NCI-H510A (cell line): Measurements from ENCODE around the gene DENND6A.
"Not testable (repeated sequence)": the region's sequence is repeated elsewhere in the genome, so short reads cannot be mapped to it uniquely, and the experiment has no call there.

Experiments used
- DNase-seq: peaks from one replicate; lab custom pipeline; 2025; lab: John Stamatoyannopoulos, UW

Gene DENND6A

DNA sequence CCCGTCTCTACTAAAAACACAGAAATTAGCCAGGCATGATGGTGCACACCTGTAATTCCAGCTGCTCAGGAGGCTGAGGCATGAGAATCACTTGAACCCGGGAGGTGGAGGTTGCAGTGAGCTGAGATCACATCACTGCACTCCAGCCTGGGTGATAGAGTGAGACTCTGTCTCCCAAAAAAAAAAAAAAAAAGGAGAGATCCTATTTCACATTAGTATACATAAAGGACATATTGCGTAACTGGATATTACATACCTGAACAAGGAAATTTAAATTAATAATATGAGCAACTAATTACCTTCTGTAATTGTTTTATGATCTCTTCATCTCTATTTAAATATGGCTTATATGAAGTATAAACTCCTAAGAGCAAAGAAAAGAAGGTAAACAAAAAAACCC lies 58.6 kb downstream of the DENND6A start:
- not testable (repeated sequence) for DNase-seq

DNA sequence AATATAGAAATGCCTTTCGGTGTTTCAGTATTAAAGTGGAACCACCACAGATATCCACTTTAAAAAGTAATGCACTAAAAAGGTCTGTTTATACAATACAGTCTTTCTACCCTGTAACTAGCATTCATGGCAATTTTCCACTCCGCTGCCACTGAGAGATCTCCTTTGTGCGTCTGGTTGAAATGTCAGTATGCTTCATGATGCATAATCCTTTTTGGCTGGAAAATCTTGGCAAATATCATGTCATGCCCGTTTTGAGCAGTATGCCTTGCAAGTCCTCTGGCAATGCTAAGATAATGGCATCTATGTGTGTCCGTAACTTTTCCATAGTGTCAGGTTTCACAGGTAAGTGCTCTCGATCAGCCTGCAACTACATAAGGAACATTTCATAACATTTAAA lies 64.9 kb downstream of the DENND6A start:
- DNase-seq = no peak

DNA sequence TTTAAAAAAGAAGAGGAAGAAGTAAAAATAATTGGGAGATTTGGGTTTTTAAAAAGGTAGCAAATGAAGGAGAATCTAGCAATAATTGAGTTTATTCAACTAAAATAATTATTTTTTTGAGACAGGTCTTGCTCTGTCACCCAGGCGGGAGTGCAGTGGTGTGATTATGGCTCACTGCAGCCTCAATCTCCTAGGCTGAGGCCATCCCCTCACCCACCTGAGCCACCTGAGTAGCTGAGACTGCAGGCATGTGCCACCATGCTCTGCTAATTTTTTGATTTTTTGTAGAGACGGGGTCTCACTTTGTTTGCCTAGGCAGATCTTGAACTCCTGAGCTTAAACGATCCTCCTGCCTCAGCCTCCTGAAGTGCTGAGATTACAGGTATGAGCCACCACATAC lies 68.1 kb downstream of the DENND6A start:
- no peak for DNase-seq

DNA sequence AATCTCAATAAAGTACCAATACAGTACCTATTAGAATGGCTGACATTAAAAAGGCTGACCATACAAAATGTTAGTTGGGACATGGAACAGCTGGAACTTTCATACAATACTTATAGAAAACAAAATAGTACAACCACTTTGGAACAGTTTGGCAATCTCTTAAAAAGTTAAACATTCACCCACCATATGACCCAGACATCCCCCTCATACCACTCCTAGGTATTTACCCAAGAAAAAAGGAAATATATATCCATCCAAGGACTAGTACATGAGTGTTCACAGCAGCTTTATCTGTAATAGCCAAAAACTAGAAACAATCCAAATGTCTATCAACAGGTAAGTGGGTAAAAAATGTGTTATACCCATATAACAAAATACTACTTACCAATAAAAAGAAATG lies 70.5 kb downstream of the DENND6A start:
- no peak for DNase-seq

DNA sequence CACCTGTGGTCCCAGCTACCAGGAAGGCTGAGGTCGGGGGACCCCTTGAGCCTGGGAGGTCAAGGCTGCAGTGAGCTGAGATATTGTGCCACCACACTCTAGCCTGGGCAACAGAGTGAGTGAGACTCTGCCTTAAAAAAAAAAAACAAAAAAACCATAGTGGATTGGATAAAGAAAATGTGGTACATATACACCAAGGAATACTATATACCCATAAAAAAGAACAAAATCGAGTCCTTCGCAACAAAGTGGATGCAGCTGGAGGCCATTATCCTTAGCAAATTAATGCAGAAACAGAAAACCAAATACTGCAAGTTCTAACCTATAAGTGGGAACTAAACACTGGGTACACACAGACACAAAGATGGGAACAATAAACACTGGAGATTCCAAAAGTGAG lies 75.1 kb downstream of the DENND6A start:
- no peak for DNase-seq

DNA sequence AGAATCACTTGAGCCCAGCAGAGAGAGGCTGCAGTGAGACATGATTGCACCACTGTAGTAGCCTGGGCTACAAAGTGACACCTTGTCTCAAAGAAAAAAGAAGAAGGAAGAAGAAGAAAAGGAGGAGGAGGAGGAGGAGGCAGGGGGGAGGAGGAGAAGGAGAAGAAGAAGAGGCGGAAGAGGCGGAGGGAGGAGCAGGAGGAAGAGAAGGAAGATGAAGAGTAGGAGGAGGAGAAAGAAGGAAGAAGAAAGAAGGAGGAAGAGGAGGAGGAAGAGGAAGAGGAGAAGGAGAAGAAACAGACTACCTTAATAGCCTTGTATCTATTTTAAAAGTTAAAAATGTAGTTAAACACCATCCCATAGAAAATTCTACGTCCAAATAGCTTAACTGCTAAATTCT lies 76.6 kb downstream of the DENND6A start:
- DNase-seq = no peak

DNA sequence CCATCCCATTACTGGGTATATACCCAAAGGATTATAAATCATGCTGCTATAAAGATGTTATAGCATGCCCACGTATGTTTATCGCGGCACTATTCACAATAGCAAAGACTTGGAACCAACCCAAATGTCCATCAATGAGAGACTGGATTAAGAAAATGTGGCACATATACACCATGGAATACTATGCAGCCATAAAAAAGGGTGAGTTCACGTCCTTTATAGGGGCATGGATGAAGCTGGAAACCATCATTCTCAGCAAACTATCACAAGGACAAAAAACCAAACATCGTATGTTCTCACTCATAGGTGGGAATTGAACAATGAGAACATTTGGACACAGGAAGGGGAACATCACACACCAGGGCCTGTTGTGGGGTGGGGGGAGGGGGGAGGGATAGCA lies 81.0 kb downstream of the DENND6A start:
- not testable (repeated sequence) for DNase-seq

DNA sequence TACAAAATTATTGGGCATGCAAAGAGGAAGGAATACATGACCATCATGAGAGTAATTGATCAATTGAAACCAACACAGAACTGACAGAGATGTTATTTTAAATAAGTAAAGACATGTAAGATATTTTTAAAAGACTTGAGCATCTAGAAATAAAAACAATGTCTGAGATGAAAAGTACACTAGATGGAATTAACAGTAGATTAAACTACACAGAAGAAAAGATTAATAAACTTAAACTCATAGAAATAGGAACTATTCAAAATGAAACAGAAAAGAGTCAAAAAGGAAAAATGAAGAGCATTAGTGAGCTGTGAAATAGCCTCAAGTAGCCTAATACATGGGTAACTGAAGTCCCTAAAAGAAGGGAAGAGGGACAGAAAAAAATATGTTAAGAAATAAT lies 87.2 kb downstream of the DENND6A start:
- no peak for DNase-seq

DNA sequence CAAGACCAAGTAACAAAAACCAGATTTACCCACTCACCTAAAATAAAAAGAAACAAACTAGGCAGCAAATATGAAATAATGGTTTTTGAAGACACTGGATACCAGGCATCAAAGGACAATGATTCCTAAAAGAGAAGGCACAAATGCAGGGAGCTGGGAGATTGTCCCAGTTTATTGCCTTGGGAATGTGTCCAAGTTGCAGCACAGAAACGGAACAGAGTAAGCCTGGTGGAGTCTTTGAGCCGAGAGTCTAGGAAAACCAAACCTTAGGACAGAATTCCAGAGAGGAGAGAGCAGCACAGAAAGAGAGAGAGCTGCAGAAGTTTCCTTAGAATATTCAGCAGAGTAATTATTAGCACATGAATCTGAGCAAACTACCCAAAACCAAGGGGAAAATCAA lies 87.9 kb downstream of the DENND6A start:
- DNase-seq = no peak

DNA sequence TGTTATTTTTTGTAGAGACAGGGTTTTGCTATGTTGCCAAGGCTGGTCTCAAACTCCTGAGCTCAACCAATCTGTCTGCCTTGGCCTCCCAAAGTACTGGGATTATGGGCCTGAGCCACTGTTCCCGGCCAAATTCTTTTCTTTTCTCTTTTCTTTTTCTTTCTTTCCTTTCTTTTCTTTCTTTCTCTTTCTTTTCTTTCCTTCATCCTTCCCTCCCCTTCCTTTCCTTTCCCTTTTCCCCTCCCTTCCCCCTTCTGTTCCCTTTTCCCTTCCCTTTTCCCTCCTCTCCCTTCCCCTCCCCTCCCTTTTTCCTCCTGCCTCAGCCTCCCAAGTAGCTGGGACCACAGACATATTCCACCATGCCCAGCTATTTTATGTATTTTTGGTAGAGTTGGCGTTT lies 92.7 kb downstream of the DENND6A start:
- no peak for DNase-seq

DNA sequence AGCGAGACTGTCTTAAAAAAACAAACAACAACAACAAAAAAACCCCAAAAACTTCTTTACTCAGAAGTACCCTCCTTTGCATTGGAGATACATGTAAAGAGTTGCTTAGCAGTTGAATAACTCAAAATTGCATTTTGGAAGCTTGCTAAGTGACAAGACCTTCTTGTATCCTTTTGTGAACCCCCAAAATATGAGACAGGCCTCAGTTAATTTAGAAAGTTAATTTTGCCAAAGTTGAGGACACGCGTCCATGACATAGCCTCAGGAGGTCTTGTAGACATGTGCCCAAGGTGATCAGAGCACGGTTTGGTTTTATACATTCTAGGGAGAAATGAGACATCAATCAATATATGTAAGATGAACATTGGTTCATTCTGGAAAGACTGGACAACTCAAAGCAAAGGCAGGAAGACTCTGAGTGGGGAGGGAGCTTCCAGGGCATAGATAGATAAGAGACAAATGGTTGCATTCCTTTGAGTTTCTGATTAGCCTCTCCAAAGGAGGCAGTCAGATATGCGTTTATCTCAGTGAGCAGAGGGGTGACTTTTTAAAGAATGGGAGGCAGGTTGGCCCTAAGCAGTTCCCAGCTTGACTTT lies 94.0 kb downstream of the DENND6A start:
- DNase-seq = no peak

DNA sequence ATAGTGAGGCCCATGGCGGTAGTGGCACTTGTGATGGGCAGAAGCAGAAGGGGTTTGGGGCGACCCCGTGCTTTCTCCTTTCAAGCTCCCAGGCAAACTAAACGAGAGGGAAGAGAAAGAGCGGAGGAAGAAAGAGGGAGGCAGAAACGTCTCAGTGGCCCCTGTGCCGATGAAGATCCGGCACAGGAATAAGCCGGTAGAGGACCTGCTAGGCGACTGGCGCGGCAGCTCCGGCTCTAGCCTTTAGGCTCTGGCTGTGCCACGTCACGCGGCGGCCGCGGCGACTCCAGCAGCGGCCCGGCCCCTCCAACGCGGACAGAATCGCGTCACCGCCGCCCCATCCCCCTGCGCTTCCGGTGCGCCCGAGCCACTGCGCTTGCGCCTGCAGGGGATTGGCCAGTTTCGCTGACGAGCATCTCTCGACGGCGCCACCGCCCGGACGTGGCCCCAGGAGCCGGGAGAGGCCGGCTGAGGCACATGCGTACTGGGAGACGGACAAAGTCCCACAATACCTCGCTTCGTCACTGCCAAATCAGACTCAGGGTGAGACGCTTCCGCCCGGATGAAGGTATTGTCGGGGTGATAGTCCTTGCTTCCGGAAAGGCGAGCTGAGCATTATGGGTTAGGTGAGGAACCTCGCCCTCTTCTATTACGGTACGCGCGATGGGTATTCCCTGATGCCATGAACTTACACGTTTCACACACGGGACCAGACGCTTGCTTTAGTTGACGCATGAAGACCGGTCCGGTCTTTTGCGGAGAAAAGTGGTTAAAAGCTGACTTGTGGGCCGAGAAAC lies 95.6 kb downstream of the DENND6A start, which contains the start of gene ARF4:
TSS of gene ARF4 (minus strand) at position 218 of the 797 bp plus-strand sequence. CDS start at position 14, 204 bp downstream.
- DNase-seq = peak; percentile 94

DNA sequence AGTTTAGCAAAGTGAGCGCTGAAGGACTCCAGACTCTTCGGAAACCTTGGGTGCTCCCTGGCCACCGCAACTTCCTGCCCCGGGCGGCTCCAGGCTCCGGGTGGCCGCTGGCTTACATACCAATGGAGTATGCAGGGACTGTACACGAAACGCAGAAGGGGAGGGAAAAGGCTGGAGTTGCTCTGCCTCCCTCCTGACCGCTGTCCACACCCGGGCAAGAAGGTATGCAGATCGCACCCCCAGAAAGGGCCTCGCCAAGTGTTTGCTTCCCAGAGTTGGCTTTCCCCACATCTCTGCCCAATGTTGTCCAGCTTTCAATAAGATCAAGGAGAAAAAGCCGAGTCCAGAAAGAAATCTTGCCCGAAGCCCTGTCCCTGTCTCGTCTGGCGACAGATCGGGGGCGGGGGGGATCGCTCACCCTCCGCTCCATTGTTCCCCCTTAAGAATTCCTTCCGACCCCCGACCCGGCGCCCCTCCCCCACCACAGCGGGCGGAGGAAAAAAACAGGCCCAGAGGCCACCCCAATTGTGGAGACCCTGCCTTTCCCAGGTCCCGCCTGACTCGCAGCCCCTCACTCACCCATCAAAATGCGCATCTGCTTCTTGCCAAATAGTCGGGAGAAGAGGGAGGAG lies 96.3 kb downstream of the DENND6A start:
- DNase-seq = peak; percentile 26

DNA sequence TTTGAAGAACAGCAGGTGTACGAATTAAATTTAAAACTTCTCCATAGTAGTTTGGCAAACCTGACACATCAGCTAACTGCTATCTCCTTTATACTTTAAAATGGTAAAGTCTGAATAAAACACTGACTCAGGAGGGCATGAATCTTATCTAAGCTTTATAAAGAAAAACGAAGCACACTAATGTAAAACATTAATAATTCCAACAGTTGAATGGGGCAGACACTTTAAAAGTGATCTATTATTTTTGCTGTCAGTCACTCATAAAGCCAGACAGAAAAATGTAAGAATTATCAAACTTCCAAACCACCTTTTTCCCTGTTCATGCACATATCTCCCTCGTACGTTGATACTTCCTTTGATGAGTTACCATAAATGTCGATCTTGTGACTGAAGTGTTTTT lies 98.3 kb downstream of the DENND6A start:
- DNase-seq = no peak

DNA sequence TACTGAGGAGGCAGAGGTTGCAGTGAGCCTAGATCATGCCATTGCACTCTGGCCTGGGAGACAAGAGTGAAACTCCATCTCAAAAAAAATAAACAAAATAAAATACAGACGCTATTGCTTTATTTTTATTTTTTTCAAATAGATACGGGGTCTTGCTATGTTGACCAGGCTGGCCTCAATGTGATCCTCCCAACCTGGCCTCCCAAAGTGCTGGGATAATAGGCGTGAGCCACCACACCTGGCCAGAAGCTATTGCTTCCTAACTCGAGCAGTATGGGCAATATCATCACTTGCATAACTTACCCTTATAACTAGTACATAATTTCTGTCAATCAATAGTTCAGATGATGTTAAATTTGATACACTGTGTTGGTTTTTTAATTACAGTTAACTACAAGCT lies 98.7 kb downstream of the DENND6A start:
- DNase-seq = no peak

DNA sequence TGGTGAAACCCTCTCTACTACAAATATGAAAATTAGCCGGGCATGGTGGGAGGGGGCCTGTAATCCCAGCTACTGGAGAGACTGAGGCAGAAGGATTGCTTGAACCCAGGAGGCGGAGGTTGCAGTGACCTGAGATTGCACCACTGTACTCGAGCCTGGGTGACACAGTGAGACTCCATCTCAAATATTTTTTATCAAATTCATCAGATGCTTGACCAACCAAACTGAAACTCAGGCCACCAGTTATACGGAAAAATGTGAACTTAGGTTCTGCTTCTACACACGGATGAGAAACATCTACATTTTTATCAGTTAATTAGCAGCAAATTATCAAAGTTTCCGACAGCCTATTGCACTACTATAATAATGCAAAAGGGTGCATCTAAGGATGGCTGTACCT lies 100.6 kb downstream of the DENND6A start:
- no peak for DNase-seq

DNA sequence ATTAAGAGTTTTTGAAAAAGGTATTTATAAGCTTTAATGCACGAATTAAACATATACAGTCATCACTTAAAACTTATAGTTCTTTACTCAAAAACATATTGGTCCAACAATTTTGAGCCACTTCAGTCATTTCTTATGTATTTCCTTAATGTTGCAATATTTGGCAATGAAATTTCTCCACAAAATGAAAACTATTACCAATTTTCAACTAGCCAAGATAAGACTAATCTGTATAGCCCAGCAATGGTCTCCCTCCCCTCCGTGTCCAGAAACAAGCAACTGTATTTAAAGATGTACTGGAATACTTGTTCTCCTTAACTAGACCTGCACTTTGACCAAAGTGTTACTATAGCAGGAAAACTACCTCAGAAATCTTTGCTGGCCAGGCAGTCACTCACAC lies 105.0 kb downstream of the DENND6A start:
- no peak for DNase-seq

DNA sequence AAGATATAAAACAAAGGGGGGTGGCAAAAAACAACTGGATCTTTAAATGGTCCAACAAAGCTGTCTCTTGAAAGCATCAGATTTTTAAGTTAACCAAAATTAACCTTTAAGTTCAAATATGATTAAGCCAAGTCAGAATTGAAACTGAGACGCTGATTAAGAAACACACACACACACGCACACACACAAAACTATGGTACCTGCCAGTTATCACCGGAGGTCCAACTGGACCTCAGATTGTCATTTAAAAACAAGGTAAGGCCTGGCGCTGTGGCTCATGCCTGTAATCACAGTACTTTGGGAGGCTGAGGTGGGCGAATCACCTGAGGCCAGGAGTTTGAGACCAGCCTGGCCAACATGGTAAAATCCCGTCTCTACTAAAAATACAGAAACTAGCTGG lies 106.1 kb downstream of the DENND6A start:
- DNase-seq = no peak

DNA sequence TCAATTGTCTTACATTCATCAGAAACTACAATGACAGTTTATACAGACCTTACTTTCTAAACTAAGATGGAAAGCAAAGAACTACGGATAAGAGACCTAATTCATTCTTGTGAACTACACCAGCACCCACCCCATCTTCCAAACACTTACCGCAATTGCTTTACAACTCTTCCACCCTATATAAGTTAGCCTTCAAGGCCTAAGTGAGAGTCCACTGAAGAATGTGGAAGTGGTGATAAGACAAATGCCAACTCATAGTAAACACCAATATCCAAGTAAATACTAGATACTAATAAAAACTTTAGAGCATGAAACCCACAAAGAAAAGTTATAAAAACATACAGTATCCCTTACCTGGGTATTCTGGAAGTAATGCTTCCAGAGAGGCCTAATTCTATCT lies 109.3 kb downstream of the DENND6A start:
- DNase-seq = no peak

DNA sequence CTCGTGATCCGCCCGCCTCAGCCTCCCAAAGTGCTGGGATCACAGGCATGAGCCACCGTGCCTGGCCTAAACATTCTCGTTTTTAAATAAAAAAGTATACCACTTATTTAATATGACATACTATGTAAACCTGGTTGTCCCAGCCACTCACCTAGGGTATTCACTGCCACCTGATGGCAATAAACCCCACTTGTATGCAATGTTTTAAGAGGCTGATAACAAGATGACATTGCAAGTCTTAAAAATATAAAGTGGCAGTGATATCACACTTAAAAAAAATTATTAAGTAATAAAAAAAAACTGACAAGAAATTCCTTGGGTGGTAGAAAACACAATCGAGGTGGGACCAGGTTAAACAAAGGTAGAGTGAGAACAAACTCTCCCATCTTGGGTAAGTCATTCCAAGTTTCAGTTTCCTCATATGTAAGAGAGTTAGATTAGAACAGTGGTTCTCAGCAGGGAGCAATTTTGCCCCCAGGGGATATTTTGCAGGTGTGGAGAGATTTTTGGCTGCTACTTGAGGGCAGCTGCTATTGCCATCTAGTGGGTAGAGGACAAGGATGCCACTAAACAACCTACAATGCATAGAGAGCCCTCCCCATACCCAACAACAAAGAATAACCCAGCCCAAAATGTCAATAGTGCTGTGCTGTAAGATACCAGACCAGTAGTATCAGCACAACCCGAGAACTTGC lies 110.3 kb downstream of the DENND6A start:
- DNase-seq = no peak

DNA sequence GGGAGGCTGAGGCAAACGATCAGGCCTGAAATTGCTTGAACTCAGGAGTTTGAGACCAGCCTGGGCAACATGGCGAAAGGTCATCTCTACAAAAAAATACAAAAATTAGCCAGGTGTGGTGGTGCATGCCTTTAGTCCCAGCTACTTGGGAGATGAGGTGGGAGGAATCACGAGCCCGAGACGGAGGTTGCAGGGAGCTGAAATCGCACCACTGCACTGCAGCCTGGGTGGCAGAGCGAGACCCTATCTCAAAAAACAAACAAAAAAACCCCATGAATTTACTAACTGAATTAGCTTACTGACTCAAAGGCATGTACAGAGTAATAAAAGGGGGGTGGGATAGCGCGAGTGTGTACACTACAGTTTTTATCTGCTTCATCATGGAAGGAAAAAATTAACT lies 115.1 kb downstream of the DENND6A start:
- no peak for DNase-seq

DNA sequence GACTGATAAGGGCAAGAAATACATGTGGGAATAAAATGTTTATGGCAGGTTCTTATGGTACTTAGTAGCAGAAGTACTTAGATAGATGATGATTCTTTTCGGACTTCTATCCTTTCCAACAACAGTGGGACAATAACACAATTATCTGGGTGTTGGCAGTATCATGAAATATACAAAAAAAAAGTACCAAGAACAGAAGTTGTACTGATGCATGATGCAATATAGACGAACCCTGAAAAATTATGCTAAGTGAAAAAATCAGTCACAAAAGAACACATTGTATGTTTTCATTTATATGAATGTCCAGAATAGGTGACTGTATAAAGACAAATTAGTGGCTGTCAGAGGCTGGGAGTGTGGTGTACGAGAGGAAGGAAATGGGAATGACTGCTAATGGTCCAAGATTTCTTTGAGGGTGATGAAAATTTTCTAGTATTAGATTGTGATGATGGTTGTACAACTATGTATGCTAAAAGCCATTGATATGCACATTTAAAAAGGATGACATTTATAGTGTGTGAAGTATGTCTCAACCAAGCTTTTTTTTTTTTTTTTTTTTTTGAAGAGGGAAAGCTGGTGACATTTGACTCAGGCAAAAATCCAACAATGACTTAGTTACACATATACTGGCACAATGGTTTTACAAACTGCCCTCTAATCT lies 116.8 kb downstream of the DENND6A start:
- DNase-seq = no peak
